HepG2 (cell line): Measurements from ENCODE around the gene LLGL2. TPM values are rescaled to one million over a fixed set of nuclear protein-coding genes. Genes with fewer than 3 reads are reported as not detected.

ENCODE experiments used
- BORCS8-MEF2B ChIP-seq: sonication (generic); formaldehyde crosslinking; IDR thresholded peaks from 2 replicates; pipeline ENCODE4 v1.8.0; 2022; ENCODE audit warnings: mild to moderate bottlenecking, missing genetic modification reagents
- DPF2 ChIP-seq: sonication (generic); formaldehyde crosslinking; IDR thresholded peaks from 2 replicates; pipeline ENCODE4 v1.4.0; 2020; ENCODE audit warnings: mild to moderate bottlenecking, low read depth, missing genetic modification reagents, borderline replicate concordance
- HNRNPH1 ChIP-seq: fragments of 200-400 bp; formaldehyde crosslinking; optimal IDR thresholded peaks from 2 replicates; pipeline ENCODE3; 2017; ENCODE audit warnings: mild to moderate bottlenecking, low read depth, low read length
- IRF2 ChIP-seq: IDR thresholded peaks from 2 replicates; pipeline ENCODE4 v1.6.1; 2018; ENCODE audit warnings: missing genetic modification reagents, missing compliant biosample characterization
- KDM4B ChIP-seq: sonication (generic); formaldehyde crosslinking; IDR thresholded peaks from 2 replicates; pipeline ENCODE4 v1.4.0; 2020; ENCODE audit warnings: missing genetic modification reagents
- PHF21A ChIP-seq: sonication (generic); formaldehyde crosslinking; IDR thresholded peaks from 2 replicates; pipeline ENCODE4 v1.5.0; 2020; ENCODE audit warnings: mild to moderate bottlenecking, missing genetic modification reagents
- ZNF260 ChIP-seq: sonication (generic); formaldehyde crosslinking; IDR thresholded peaks from 2 replicates; pipeline ENCODE4 v1.4.0; 2020; ENCODE audit warnings: missing genetic modification reagents, low read depth, mild to moderate bottlenecking, borderline replicate concordance
- polyA plus RNA-seq, 8 experiments: library from polyadenylated mRNA; depleted of rRNA in 3 of 8; stranded (reverse) in 7 of 8; unstranded in 1 of 8; fragments of >200 nt; fragmentation: Illumina TruSeq in 4 of 8; extraction: Trizol in 4 of 8; gene quantifications; 2 replicates each; pipeline versions ENCODE4 v1.2.1 to v1.2.3, GENCODE V29; 2011 to 2016; ENCODE audit warnings: low read depth in 4 of 8, missing spikeins in 1 of 8, mixed read lengths in 1 of 8; ENCODE audit not compliant: insufficient read depth in 1 of 8
- total RNA-seq, 5 experiments: library from RNA; depleted of rRNA; stranded (reverse); fragments of >200 nt; fragmentation: Illumina TruSeq; extraction: Trizol; gene quantifications; 2 replicates each; pipeline ENCODE4 v1.2.3, GENCODE V29; 2016; ENCODE audit warnings: low read depth in 1 of 5
- TF ChIP-seq, protein P1 (sequence below): IDR thresholded peaks from 2 replicates; pipeline ENCODE4 v1.6.1; 2018; ENCODE audit warnings: missing genetic modification reagents, mild to moderate bottlenecking, missing compliant biosample characterization
- TF ChIP-seq, protein P2 (sequence below), 2 experiments: fragments of 450-650 bp in 1 of 2; sonication (generic) in 1 of 2; formaldehyde crosslinking in 1 of 2; IDR thresholded peaks; 2 replicates each; pipeline versions ENCODE4 v1.6.1 to v1.8.0; 2016 to 2022; ENCODE audit warnings: antibody characterized with exemption in 1 of 2, mild to moderate bottlenecking in 1 of 2, missing genetic modification reagents in 1 of 2
- TF ChIP-seq, protein P3 (sequence below): sonication (generic); formaldehyde crosslinking; IDR thresholded peaks from 2 replicates; pipeline ENCODE4 v1.4.0; 2020; ENCODE audit warnings: missing genetic modification reagents
- TF ChIP-seq, protein P4 (sequence below): sonication (generic); formaldehyde crosslinking; IDR thresholded peaks from 2 replicates; pipeline ENCODE4 v1.5.1; 2020; ENCODE audit warnings: mild to moderate bottlenecking, missing genetic modification reagents, moderate library complexity
- TF ChIP-seq, protein P5 (sequence below): sonication (generic); formaldehyde crosslinking; IDR thresholded peaks from 2 replicates; pipeline ENCODE4 v1.4.0; 2020; ENCODE audit warnings: mild to moderate bottlenecking, missing genetic modification reagents
- TF ChIP-seq, protein P6 (sequence below): IDR thresholded peaks from 2 replicates; pipeline ENCODE4 v1.6.1; 2012; ENCODE audit warnings: inconsistent platforms
- TF ChIP-seq, protein P7 (sequence below): sonication (generic); formaldehyde crosslinking; IDR thresholded peaks from 2 replicates; pipeline ENCODE4 v1.5.0; 2020; ENCODE audit warnings: missing genetic modification reagents

Gene LLGL2
- total and polyA plus RNA-seq, 2 of the 13 experiments (the other 11 are each of a cell fraction or from before 2014, with no cell fraction given): 83.0 to 86.7 TPM

DNA sequence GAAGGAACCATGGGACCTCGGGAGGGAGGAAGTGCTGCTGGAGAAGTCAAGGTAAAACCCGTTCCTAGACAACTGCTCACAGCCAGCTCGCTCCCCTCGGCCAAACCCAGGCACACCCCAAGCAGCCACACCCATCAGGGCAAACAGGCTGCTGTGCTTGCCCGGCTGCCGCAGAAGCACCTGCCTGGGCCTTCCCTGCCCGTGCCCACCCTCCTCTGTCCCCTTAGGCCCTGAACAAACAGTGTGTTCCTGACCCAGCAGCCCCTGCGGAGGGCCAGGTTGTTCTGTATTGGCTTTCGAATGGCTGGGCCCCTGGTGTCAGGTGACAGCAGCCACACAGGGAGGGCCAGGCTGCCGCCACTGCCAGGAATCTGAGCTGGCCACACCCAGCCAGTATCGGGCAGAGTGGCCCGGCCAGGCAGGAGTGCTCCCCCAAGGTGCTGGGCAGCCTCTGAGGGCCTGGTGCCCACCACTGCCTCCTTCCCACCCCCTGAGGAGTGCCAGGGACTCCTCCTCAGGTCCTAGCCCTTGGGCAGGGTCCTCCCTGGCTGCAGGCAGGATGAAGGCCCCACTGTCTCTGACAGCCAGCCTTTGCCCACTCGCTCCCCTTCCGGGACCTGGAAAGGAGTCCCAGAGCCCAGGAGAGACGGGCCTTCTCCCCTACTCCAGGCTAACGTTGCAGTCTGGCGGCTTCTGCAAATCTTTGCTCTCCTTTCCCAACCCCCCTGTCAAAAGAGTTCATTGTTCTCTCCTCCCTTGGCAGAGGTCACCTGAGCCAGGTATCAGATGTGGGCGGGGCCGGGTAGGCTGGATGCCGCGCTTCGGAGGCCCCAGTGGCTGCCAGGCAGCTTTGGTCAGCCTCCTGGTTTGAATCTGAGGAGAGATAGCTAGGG lies 24.0 kb downstream of the LLGL2 start (continued):
- TF ChIP-seq, protein P1, sequence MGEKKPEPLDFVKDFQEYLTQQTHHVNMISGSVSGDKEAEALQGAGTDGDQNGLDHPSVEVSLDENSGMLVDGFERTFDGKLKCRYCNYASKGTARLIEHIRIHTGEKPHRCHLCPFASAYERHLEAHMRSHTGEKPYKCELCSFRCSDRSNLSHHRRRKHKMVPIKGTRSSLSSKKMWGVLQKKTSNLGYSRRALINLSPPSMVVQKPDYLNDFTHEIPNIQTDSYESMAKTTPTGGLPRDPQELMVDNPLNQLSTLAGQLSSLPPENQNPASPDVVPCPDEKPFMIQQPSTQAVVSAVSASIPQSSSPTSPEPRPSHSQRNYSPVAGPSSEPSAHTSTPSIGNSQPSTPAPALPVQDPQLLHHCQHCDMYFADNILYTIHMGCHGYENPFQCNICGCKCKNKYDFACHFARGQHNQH: peak; percentile 83
- TF ChIP-seq, protein P2, sequence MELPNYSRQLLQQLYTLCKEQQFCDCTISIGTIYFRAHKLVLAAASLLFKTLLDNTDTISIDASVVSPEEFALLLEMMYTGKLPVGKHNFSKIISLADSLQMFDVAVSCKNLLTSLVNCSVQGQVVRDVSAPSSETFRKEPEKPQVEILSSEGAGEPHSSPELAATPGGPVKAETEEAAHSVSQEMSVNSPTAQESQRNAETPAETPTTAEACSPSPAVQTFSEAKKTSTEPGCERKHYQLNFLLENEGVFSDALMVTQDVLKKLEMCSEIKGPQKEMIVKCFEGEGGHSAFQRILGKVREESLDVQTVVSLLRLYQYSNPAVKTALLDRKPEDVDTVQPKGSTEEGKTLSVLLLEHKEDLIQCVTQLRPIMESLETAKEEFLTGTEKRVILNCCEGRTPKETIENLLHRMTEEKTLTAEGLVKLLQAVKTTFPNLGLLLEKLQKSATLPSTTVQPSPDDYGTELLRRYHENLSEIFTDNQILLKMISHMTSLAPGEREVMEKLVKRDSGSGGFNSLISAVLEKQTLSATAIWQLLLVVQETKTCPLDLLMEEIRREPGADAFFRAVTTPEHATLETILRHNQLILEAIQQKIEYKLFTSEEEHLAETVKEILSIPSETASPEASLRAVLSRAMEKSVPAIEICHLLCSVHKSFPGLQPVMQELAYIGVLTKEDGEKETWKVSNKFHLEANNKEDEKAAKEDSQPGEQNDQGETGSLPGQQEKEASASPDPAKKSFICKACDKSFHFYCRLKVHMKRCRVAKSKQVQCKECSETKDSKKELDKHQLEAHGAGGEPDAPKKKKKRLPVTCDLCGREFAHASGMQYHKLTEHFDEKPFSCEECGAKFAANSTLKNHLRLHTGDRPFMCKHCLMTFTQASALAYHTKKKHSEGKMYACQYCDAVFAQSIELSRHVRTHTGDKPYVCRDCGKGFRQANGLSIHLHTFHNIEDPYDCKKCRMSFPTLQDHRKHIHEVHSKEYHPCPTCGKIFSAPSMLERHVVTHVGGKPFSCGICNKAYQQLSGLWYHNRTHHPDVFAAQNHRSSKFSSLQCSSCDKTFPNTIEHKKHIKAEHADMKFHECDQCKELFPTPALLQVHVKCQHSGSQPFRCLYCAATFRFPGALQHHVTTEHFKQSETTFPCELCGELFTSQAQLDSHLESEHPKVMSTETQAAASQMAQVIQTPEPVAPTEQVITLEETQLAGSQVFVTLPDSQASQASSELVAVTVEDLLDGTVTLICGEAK (IDR thresholded peaks at IDR 0.05): no peak
- TF ChIP-seq, protein P2 (CRISPR knock-in tag; IDR thresholded peaks at IDR 0.05): peak; percentile 93
- TF ChIP-seq HNRNPH1 (no peak), DPF2 (CRISPR knock-in tag) (peak; percentile 11; the same call in 1 of the 2 replicates), PHF21A (peak; percentile 95), KDM4B (no peak), BORCS8-MEF2B (CRISPR knock-in tag) (peak; percentile 80; the same call in 1 of the 2 replicates), ZNF260 (CRISPR knock-in tag) (no peak), IRF2 (CRISPR knock-in tag) (peak; percentile 77)
- TF ChIP-seq, protein P3, sequence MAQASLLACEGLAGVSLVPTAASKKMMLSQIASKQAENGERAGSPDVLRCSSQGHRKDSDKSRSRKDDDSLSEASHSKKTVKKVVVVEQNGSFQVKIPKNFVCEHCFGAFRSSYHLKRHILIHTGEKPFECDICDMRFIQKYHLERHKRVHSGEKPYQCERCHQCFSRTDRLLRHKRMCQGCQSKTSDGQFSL: no peak
- TF ChIP-seq, protein P4, sequence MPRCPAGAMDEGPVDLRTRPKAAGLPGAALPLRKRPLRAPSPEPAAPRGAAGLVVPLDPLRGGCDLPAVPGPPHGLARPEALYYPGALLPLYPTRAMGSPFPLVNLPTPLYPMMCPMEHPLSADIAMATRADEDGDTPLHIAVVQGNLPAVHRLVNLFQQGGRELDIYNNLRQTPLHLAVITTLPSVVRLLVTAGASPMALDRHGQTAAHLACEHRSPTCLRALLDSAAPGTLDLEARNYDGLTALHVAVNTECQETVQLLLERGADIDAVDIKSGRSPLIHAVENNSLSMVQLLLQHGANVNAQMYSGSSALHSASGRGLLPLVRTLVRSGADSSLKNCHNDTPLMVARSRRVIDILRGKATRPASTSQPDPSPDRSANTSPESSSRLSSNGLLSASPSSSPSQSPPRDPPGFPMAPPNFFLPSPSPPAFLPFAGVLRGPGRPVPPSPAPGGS (CRISPR knock-in tag): peak; percentile 64; the same call in 1 of the 2 replicates
- TF ChIP-seq, protein P5, sequence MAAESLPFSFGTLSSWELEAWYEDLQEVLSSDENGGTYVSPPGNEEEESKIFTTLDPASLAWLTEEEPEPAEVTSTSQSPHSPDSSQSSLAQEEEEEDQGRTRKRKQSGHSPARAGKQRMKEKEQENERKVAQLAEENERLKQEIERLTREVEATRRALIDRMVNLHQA: no peak
- TF ChIP-seq, protein P6, sequence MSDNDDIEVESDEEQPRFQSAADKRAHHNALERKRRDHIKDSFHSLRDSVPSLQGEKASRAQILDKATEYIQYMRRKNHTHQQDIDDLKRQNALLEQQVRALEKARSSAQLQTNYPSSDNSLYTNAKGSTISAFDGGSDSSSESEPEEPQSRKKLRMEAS: peak; percentile 83
- TF ChIP-seq, protein P7, sequence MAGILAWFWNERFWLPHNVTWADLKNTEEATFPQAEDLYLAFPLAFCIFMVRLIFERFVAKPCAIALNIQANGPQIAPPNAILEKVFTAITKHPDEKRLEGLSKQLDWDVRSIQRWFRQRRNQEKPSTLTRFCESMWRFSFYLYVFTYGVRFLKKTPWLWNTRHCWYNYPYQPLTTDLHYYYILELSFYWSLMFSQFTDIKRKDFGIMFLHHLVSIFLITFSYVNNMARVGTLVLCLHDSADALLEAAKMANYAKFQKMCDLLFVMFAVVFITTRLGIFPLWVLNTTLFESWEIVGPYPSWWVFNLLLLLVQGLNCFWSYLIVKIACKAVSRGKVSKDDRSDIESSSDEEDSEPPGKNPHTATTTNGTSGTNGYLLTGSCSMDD (CRISPR knock-in tag): no peak
